Stimulated activated CD8-positive, alpha-beta memory T cell treated with anti-CD3 and anti-CD28 coated beads, Interleukin-4, amount 100 ng/mL, for 48 hours (primary cell): Measurements from ENCODE around the gene CDC23.
"Not testable (repeated sequence)": the region's sequence is repeated elsewhere in the genome, so short reads cannot be mapped to it uniquely, and the experiment has no call there.

Experiments
- DNase-seq: peaks from one replicate; pipeline ENCODE4 v3.0.0-alpha.2; 2020

Gene CDC23, protein sequence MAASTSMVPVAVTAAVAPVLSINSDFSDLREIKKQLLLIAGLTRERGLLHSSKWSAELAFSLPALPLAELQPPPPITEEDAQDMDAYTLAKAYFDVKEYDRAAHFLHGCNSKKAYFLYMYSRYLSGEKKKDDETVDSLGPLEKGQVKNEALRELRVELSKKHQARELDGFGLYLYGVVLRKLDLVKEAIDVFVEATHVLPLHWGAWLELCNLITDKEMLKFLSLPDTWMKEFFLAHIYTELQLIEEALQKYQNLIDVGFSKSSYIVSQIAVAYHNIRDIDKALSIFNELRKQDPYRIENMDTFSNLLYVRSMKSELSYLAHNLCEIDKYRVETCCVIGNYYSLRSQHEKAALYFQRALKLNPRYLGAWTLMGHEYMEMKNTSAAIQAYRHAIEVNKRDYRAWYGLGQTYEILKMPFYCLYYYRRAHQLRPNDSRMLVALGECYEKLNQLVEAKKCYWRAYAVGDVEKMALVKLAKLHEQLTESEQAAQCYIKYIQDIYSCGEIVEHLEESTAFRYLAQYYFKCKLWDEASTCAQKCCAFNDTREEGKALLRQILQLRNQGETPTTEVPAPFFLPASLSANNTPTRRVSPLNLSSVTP

DNA sequence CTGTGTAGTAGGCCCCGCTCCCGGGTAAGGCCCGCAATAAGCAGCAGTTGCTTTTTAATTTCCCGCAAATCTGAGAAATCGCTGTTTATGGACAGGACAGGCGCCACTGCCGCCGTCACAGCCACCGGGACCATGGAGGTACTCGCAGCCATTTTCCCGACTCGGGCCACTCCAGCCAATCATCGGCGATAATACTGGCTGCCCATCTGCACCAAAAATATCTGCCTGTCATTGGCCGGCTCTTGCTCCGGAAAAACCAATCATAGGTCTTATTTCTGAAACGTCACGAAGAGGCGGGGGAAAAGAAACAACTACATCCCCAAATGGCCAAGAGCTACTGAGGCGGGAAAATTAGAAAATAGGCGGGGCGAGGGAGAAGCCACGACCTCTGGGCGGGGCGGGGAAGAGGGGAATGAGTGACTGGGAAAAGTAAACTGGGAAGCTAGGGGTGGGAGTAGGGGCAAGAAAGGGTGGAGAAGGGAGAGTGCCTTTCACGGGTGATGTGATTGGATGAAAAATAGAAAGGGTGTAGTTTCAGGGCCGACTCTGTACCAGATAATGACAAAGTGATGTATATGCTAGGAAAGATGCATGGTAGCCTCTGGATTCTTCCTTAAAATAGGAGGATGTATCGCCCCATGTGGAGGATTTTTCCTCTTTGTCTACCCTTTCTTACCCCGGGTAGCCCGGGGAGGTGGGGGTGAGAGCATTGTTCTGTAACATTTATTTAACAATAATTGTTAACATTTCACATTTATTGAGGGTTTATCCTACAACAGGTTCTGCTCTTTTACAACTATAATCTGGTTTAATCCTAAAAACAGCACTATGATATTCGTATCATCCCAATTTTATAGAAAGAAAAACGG lies at the start of gene CDC23:
Gene CDC23 (minus strand): TSS at position 163 of the 869 bp plus-strand sequence. CDS start 11 bp downstream, at position 152.
- peak; percentile 88 for DNase-seq

DNA sequence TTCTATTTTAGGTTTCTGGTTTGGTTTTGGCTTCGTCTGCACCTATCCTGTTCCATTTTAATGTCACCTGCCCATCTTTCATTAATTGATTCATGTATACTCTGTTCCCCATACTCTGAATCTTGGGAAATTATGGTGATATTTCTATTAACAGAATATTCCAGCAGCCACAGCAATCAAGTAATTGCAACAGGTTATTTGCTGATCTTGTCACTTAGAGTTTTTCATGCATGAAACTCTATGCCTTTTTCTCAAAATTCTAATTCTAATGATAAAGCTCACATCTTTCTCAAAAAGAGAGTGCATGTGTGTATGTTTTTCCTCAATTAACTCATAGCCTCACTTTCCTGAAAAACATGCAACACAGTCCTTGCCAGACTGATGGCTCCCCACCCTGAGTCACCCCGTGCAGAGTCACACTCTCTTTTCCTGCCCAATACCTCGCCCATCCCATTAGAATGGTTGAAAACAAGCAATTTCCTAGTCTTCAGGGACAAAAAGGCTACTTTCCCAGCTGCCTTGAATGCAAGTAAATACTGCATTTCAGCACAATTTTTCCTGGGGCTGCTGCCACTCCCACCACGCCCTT lies 45.7 kb upstream of the CDC23 start:
- no peak for DNase-seq

DNA sequence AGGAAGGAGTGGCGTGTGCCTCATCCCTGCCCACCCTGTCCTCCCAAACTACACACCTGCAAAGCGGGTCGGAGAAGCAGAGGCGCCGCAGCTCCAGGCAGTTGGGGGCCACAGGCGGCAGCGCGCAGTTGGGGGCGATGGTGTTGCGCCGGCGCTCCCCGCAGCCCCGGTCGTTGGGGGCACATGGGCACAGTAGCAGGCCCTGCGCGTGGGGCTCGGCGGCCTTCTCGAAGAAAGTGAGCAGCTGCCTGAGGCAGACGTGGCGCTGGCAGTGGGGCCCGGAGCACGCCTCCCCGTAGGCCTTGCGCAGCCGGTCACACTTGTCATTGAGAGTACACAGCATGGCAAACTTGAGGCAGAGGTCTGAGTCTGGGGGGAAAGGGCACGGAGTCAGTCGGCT lies 44.5 kb upstream of the CDC23 start:
- DNase-seq = no peak

DNA sequence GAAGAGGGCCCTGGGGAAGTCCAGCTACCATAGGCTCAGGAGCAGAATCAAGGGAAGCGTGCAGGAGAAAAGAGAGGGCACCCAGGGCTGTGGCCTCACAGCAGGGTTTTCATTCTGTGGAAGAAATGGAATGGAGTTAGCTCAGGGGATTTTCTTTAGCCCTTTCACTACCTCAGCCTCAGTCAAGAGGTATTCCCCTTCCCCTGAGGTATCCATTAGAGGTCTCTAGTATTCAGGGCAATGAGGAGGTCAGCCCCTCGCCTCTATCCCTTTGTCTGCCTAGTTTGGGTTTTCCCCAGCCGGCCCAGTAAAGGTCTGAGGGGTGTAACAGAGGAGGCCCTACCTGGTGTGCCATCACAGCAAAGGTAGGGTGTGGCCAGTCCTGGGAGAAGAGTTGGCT lies 39.8 kb upstream of the CDC23 start:
- no peak for DNase-seq

DNA sequence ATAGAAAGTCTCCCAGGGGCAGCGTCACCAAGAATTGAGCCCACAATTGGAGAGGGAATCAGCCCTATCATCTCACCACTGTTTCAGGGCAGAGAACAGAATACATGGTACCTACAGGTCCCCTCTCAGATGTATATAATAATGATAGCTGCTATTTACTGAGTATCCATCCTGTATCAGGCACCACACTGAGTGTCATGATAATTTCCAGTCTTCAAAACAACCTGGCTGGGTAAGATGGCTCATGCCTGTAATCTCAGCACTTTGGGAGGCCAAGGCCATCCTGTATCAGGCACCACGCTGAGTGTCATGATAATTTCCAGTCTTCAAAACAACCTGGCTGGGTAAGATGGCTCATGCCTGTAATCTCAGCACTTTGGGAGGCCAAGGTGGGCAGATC lies 34.7 kb upstream of the CDC23 start:
- not testable (repeated sequence) for DNase-seq

DNA sequence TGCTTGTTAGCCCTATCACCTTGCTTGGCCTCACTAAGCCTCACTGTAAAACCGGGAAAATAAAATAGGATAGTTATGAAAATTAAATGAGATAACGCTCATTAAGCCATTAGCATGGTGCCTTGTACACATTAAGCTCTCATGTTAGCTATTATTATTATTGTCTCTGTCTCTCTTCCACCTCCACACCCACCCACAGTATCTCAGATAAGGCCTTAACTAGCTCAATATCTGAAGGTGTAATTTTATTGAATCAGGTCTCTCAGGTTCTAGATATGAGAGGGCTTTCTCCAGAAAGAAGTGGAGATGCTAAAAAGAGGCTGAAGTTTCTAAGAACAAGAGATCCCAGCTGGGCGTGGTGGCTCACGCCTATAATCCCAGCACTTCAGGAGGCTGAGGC lies 33.7 kb upstream of the CDC23 start:
- DNase-seq = no peak

DNA sequence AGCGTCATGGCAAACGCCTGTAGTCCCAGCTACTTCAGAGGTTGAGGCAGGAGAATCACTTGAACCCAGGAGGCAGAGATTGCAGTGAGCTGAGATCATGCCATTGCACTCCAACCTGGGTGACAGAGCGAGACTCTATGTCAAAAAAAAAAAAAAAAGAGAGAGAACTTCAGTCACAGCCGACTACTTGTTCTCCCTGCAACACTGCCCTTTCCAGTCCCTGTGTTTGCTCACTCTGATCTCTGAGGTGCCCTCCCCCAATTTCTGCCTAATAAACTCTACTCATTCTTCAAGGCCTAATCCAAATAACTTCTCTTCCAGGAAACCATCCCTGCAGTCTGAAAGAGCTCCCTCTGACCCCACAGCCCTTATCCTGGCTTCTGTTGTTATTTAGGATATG lies 33.2 kb upstream of the CDC23 start:
- DNase-seq = no peak

DNA sequence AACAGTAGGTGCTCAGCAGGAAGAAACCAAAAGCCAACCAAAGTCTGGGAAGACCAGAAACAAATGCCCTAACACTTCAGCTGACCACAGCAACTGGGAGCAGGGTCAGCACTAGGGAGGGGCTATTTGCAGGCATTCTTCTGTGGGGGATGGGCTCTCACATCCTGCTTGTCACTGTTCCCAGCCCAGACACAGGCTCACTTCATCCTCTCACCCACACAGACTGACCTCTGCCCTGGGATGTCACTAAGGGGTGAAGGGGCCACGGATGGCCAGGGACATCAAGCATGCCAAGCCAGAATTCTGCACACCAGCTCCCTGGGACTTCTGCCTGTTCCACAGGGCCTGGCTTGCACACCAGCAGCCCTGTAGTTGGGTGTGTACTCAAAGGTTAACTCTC lies 32.6 kb upstream of the CDC23 start:
- DNase-seq = no peak

DNA sequence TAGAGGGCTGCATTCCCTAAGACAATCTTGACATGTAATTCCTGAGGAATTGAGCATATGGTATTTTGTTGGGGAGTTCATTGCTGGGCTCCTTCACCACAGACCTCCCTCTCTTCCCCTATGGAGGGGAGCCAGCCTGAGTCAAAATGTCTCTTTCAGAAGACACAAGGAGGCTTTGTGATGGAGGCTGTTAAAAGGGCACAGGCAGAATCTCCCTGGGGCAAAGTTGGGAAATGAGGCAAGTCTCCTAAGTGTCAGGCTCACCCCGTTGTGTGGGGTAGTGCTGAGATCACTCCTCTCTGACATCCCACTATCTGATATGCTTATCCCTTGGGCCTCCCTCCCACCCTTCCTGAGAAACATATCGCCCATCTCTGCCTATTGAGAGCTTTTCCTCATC lies 30.7 kb upstream of the CDC23 start:
- no peak for DNase-seq

DNA sequence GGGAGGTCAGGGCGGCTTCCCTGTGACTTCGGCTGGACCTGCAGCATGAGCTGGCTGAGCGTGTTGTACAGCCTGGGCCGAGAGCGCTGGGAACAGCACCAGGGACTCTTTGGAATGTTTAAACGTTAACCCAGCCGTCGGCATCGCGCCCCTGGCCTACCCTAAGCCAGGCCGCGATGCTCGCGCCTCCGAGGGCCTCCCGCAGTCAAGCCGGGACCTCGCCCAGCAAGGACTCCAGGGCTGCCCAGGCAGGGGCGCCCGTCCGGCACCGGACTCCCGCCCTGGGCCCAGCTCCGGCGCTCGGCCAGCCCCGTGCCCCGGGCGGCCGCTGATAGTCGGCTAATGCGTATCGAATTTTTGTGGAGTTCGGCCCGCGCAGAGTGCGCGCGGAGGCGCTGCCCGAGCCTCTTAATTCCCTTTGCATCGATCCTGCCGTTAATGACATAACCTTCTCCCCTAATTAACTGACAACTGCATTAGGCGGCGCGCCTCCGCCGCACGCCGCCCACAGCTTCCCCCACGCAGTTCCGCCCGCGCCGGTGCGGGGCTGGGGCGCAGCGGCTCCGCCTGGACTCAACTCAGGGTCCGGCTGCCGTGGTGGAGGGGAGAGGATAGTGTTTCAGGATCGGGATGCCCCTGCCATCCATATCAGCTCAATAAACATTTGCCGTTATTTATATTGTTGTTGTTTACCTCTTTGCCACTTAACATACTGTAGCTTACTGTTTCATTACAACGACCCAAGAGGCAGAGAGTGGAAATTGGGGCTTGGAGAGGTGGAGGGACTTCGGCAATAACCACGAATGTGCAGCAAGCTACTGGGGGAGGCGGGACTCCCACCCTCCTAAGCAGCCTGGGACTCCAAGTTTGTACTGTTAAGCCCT lies 28.8 kb upstream of the CDC23 start:
- no peak for DNase-seq

DNA sequence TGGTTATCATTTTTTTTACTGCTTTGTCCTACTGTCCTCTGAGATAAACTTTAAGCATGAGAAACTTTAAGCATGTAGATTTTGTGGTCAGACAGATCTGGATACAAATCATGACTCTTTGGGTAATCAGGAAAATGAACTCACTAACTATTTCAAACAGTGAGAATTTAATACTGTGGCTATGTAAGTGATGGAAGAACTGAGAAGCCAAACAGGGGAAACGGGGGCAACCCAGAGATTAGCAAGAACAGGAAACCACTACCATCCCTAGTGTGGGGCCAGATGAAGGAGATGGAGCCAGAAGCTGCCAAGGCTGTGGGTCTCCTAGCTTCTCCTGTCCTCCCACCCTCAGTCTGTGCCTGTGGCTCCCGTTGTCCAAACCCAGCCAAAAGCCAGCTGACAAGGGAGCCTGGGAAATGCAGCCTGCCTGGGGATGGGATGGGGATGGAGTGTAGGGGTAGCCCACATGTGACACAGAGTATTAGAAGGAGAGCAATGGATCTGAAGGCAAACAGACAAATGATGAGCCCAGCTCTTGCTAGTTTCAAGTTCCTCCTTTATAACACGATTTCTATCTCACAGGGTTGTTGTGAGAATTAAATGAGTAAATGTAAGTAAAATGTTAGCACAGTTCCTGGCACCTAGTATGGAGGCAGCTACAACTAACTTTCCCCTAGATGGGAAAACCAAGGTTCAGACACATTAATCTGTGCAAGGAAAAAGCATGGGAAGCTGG lies 27.7 kb upstream of the CDC23 start:
- DNase-seq = peak; percentile 39

DNA sequence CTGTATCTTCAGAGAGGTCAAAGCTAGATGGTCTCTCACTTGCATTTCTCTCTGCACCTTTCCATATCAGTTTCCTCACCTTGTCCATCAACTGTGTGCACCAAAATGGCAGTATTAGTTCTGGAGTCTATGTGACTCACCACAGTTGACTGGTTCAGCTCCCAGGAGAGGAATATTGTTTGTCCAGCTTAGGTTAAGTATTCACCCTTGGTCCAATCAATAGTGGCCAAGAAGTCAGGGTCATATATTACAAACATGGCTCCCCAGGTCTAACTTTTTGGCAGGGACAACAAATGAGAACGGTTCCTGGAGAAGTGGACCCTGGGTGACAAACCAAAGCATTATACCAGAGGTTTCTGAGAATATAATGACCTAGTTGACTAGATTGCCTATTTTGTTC lies 24.9 kb upstream of the CDC23 start:
- DNase-seq = no peak

DNA sequence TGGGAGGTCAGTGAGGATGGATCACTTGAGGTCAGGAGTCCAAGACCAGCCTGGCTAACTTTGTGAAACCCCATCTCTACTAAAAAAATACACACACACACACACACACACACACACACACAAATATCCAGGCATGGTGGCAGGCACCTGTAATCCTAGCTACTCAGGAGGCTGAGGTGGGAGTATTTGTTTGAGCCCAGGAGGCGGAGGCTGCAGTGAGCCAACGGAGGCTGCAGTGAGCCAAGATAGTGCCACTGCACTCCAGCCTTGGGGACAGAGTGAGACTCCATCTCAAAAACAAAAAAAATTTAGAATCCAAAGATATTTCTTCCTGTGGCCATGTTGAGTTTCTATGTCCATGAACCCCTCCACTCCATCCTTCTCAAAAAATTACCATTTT lies 21.5 kb upstream of the CDC23 start:
- DNase-seq = no peak

DNA sequence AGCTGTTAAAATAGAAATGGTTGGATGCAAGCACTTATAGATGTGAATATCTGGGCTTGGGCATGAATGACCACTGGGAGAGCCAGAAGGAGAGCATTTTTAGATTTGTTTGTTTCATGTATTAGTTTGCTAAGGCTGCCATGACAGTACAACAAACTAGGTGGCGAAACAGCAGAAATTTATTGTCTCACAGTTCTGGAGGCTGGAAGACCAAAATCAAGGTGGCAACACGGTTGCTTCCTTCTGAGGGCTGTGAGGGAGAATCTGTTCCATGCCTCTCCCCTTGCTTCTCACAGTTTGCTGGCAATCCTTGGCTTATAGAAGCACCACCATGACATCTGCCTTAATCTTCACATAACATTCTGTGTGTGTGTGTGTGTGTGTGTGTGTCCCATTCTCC lies 20.2 kb upstream of the CDC23 start:
- DNase-seq = no peak

DNA sequence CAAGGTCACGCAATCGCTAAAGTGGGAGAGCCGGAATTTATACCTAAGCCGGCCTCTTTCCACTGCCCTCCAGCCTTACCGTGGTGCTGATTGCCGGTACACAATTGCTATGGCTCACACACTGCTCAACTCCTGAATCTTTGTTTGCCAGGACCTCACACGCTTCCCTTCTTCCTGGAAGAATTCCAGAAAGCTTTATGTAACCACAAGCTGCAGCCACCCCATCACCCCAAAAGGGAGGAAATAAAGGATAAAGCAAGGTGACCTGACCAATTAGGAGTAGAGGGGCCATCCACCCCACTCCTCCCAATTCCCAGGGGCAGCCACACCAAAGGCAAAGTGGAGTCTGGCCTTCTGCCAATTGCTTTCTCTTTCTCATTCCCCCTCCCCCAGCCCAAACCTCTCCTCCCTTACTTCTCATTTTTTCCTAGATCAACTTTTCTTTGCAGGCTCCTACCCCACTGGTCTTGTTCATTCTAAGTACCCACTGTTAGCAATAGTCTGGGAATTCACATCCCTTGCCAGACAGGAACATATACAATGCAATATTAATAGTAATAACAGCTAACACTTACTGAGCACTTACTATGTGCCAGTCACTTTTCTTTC lies 18.0 kb upstream of the CDC23 start:
- no peak for DNase-seq

DNA sequence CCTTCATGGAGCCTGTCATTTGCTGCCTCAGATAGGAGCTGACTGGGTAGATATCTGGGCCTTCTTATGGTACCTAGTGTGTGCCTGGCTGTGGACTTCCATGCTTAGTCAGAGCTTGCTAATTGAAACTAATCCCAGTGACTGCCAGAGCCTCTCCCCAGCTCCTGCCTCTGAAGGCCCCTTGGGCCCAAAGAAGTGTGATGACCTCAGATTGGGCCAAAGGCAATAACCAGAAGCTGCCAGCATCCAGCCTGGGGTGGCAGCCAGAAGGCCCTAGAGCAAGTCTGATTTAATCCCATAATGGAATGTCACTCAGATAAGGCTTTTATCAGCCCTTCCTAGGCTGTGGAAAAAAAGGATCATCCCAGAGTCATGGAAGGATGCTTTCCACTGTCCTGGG lies 17.1 kb upstream of the CDC23 start:
- no peak for DNase-seq

DNA sequence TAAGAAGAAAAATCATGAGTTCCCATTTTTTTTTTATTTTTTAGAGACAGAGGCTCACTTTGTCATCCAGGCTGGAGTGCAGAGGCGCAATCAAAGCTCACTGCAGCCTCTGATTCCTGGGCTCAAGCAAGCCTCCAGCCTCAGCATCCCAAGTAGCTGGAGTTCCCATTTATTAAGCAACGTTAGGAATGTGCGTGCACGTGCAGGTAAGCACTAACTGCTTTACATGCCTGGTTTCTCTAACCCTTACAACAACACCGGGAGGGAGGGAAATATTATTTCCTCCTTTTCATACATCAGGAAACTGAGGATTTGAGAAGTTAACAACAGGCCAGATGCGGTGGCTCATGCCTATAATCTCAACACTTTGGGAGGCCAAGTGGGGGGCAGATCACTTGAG lies 16.3 kb upstream of the CDC23 start:
- DNase-seq = no peak

DNA sequence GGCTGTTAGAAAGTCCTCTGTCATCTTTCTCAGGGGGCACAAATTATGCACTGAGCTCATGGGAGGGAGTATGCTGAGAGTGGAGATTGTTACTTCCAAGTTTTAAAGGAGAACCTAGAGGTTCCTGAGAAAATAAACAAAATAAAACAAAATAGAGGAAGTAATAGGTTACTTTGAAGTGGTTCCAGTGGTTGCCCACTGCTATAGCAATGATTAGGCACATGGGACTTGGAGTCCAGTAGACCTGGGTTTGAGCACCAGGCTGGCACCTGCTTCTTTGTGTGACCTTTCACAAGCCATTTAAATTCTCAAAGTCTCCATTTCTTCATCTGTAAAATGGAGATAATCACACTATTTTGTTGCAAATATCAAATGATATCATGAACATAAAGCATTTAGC lies 13.8 kb upstream of the CDC23 start:
- DNase-seq = no peak

DNA sequence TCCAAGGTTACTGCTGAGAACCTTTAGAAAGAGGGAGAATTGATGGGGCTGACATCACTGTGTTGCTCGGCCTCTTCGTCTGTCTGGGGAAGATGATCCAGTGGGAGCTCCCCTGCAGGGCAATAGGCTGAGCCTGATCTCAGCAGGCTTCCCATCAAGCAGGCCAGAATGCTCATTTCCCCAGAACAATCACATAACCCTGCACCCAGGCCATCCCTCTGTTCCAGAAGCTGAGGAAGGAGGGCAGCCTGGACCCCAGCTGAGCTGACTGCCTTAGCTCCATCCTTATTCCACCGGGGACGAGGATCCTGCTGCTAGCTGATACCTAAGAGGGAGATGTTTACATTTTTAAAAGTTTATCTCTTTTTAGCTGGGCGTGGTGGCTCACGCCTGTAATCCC lies 11.6 kb upstream of the CDC23 start:
- no peak for DNase-seq

DNA sequence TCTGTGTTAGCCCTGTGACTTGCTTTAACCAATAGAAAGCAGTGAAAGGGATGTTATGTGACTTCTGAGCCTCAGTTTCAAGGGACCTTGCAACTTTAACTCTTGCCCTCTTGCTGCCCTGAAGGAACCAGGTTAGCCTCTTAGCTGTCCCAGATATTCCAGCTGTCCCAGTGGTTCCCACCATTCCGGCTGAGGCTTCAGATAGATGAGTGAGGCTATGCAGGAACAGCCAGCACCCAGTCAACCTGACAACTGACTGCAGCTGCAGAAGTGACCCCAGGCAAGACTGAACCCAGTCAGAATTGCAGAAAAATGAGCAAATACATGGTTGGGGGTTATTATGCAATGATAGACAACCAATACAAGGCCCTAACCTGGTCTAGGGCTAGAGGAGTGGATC lies 10.4 kb upstream of the CDC23 start:
- DNase-seq = no peak

DNA sequence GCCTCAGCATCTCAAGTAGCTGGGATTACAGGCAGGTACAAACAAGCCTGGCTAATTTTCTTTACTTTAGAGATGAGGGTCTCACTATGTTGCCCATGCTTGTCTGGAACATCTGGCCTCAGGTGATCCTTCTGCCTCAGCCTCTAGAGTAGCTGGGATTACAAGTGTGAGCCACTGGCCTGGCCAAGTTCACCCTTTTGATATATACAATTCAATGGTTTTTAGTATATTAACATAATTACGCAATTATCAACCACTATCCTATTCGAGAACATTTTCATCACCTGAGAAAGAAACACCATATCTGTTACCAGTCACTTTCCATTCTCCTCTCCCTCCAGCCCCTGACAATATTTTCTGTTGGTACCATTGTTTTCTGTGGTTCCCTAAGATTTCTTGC lies 3.7 kb upstream of the CDC23 start:
- DNase-seq = no peak
